Right lobe of liver (tissue), 4 donors: Measurements from ENCODE around the gene UBASH3B.

Source experiments
- POLR2A ChIP-seq: fragments of 450-650 bp; IDR thresholded peaks from one replicate; pipeline ENCODE4 v1.6.1; 2017; ENCODE audit warnings: antibody characterized with exemption, mild to moderate bottlenecking
- TF ChIP-seq, protein P1 (sequence below), 4 donors: fragments of 200-600 bp in 3 of 4; fragments of 450-650 bp in 1 of 4; IDR thresholded peaks; one replicate each; pipeline versions ENCODE4 v1.5.1 to v1.8.0; 2016 to 2022; ENCODE audit warnings: antibody characterized with exemption in 4 of 4, mild to moderate bottlenecking in 2 of 4
- donor health status: DM: no; HTN: no; CAD: no.
- donor health status: DM: no; HTN: no; CAD: no.
- donor health status: DM: no; HTN: yes; CAD: no.

- TF ChIP-seq, protein P1, sequence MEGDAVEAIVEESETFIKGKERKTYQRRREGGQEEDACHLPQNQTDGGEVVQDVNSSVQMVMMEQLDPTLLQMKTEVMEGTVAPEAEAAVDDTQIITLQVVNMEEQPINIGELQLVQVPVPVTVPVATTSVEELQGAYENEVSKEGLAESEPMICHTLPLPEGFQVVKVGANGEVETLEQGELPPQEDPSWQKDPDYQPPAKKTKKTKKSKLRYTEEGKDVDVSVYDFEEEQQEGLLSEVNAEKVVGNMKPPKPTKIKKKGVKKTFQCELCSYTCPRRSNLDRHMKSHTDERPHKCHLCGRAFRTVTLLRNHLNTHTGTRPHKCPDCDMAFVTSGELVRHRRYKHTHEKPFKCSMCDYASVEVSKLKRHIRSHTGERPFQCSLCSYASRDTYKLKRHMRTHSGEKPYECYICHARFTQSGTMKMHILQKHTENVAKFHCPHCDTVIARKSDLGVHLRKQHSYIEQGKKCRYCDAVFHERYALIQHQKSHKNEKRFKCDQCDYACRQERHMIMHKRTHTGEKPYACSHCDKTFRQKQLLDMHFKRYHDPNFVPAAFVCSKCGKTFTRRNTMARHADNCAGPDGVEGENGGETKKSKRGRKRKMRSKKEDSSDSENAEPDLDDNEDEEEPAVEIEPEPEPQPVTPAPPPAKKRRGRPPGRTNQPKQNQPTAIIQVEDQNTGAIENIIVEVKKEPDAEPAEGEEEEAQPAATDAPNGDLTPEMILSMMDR (IDR thresholded peaks at IDR 0.05), result no peak
- no peak for TF ChIP-seq POLR2A
Measured at GRCh38 chr11:122811721-122812120, 156.2 kb downstream of the UBASH3B start.
